Measurements from ENCODE around the gene FAM3A. TPM values are rescaled to one million over a fixed set of nuclear protein-coding genes. Genes with fewer than 3 reads are reported as not detected.

FAM3A gene
- polyA plus RNA-seq, 1 of the 3 experiments (the other 2 are of a cell fraction): 42.1 TPM

GRCh38 chrX:154508384-154508745, 7.7 kb downstream of the FAM3A start:
- Histone ChIP-seq H4K20me1 (ENCODE audit: insufficient read depth) (no peaks in the 10 kb centered on the region), H3K27me3 (ENCODE audit: insufficient read depth) (no peaks in the 10 kb centered on the region; the same call in 1 of the 2 replicates), H3K4me2 (no peak overlapping the region), H3K9me3 (no peaks in the 10 kb centered on the region), H3K79me2 (ENCODE audit: insufficient read depth) (no peaks in the 10 kb centered on the region), H2AFZ (ENCODE audit: low read depth) (no peak overlapping the region), H3K27ac (ENCODE audit: low read depth in 2 of 2, low read length in 1 of 2) (no peak overlapping the region), H3K9ac (no peak overlapping the region), H3K4me1 (ENCODE audit: control insufficient read depth in 1 of 2, insufficient read depth in 2 of 2, low read depth in 1 of 2, low read length in 1 of 2) (no peaks in the 10 kb centered on the region), H3K9me2 (no peaks in the 10 kb centered on the region), H3K36me3 (replicated peaks in 1 of 2; ENCODE audit: control insufficient read depth in 1 of 2, insufficient read depth in 2 of 2, low read length in 1 of 2) (no peaks in the 10 kb centered on the region), H3F3A (replicated peaks; ENCODE audit: insufficient read depth) (no peaks in the 10 kb centered on the region), H3K4me3 (ENCODE audit: low read depth in 2 of 2, low read length in 1 of 2) (no peak overlapping the region)
- CTCF ChIA-PET: no interaction called here
- WGBS (ENCODE audit: low lambda C conversion rate): 41% methylated on average over 8 of the region's 13 CpGs
- TF ChIP-seq EP300 (IDR thresholded peaks at IDR 0.05; ENCODE audit: borderline replicate concordance in 1 of 2, low read depth in 1 of 2, low read length in 1 of 2) (no peak), FOSL2 (IDR thresholded peaks at IDR 0.05; ENCODE audit: borderline replicate concordance, low read depth) (no peak), RAD21 (IDR thresholded peaks at IDR 0.05; ENCODE audit: low read length) (no peak), POLR2AphosphoS5 (IDR thresholded peaks at IDR 0.05; ENCODE audit: low read depth, low read length) (no peak), SIN3A (IDR thresholded peaks at IDR 0.05; ENCODE audit: borderline replicate concordance, low read depth, low read length) (no peak), EZH2phosphoT487 (IDR thresholded peaks at IDR 0.05; ENCODE audit: borderline replicate concordance, low read depth) (no peak), FOXJ3 (CRISPR knock-in tag; IDR thresholded peaks at IDR 0.05) (no peak), NFIC (IDR thresholded peaks at IDR 0.05; ENCODE audit: borderline replicate concordance) (no peak), TAF1 (IDR thresholded peaks at IDR 0.05; ENCODE audit: borderline replicate concordance, low read depth, low read length) (no peak), RFX5 (IDR thresholded peaks at IDR 0.05; ENCODE audit: low read length) (no peak), CHD2 (IDR thresholded peaks at IDR 0.05; ENCODE audit: low read length, partially characterized antibody) (no peak), TCF12 (IDR thresholded peaks at IDR 0.05) (no peak), TEAD4 (IDR thresholded peaks at IDR 0.05; ENCODE audit: borderline replicate concordance, insufficient read depth) (no peak), PBX3 (IDR thresholded peaks at IDR 0.05) (no peak), SMC3 (IDR thresholded peaks at IDR 0.05; ENCODE audit: low read depth, low read length) (no peak), NRF1 (IDR thresholded peaks at IDR 0.05; ENCODE audit: low read depth, low read length) (no peak)
- TF ChIP-seq, protein P1, sequence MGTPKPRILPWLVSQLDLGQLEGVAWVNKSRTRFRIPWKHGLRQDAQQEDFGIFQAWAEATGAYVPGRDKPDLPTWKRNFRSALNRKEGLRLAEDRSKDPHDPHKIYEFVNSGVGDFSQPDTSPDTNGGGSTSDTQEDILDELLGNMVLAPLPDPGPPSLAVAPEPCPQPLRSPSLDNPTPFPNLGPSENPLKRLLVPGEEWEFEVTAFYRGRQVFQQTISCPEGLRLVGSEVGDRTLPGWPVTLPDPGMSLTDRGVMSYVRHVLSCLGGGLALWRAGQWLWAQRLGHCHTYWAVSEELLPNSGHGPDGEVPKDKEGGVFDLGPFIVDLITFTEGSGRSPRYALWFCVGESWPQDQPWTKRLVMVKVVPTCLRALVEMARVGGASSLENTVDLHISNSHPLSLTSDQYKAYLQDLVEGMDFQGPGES (IDR thresholded peaks at IDR 0.05; ENCODE audit: low read depth, low read length): no peak
- POLR2A ChIA-PET: no interaction called here
- DNase-seq: no peak

Data from SK-N-SH (cell line).